ENCODE results near the gene TCP10L.

DNA sequence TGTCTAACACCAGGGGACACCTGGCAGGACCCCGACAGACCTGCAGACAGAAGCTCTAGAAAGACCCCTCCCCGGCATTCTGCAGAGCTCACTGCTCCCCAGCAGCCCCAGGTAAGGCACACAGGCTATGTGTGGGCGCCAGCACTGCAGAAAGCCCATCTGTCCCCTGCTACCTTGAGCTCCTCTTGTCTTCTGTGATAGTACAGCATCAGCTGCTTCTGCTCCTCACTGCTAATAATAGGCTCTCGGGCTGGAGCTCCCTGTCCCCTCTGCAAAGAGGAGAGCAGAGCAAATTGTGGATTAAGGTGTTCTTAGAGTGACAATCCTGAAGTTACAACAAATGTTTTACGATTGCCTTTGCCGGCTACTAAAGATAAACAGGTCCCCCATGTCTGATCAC is 16.8 kb upstream of the TCP10L start:
- TF ChIP-seq CTCF (IDR thresholded peaks at IDR 0.05; ENCODE audit: low read depth, low read length, missing input control) (no peak), EGR1 (IDR thresholded peaks at IDR 0.05; ENCODE audit: low read depth in 2 of 2) (no peak), RXRA (IDR thresholded peaks at IDR 0.05) (no peak), MAX (IDR thresholded peaks at IDR 0.05) (no peak), TAF1 (conservative IDR thresholded peaks at IDR 0.05) (no peak)
- TF ChIP-seq, protein P1, sequence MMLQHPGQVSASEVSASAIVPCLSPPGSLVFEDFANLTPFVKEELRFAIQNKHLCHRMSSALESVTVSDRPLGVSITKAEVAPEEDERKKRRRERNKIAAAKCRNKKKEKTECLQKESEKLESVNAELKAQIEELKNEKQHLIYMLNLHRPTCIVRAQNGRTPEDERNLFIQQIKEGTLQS (IDR thresholded peaks at IDR 0.05), result no peak
